ENCODE results near the gene PFN3.

The PFN3 gene

GRCh38 chr5:177403102-177403791 lies 2.8 kb upstream of the PFN3 start:
- H3K4me3 ChIP-seq (replicated peaks; ENCODE audit: insufficient read depth, low read length): peak overlapping the region; percentile 50
- peak; percentile 67 to 71 for DNase-seq (ENCODE audit: low read depth in 1 of 2, low spot score in 1 of 2)
- peak; percentile 33; the same call in 1 of the 2 replicates for TF ChIP-seq POLR2AphosphoS5 (IDR thresholded peaks at IDR 0.05; ENCODE audit: low read depth)
- TF ChIP-seq CTCF (IDR thresholded peaks at IDR 0.05; ENCODE audit: insufficient read depth, low read length): no peak
- TF ChIP-seq GABPA (IDR thresholded peaks at IDR 0.05; ENCODE audit: low read depth): no peak
- TF ChIP-seq REST (IDR thresholded peaks at IDR 0.05; ENCODE audit: insufficient replicate concordance, low read depth): no peak
- TF ChIP-seq SPI1 (IDR thresholded peaks at IDR 0.05; ENCODE audit: borderline replicate concordance, low read depth): no peak
- no peaks in the 10 kb centered on the region for H3K27me3 ChIP-seq (ENCODE audit: insufficient read depth, poor library complexity, severe bottlenecking)
- peak overlapping the region; percentile 75 for H3K27ac ChIP-seq (replicated peaks)

- DNase-seq (ENCODE audit: low read depth in 1 of 2, low spot score in 1 of 2): peak in 1 of 2 experiments; percentile 58
These were observed 2.0 kb upstream of the PFN3 start for GRCh38 chr5:177402271-177403043.

More at GRCh38 chr5:177402271-177403043, 2.0 kb upstream of the PFN3 start:
- peak overlapping the region; percentile 50 for H3K4me3 ChIP-seq (replicated peaks; ENCODE audit: insufficient read depth, low read length)
- H3K27ac ChIP-seq (replicated peaks): no peak overlapping the region
- H3K27me3 ChIP-seq (ENCODE audit: insufficient read depth, poor library complexity, severe bottlenecking): no peaks in the 10 kb centered on the region
- no peak for TF ChIP-seq REST (IDR thresholded peaks at IDR 0.05; ENCODE audit: insufficient replicate concordance, low read depth)
- no peak for TF ChIP-seq SPI1 (IDR thresholded peaks at IDR 0.05; ENCODE audit: borderline replicate concordance, low read depth)
- TF ChIP-seq CTCF (IDR thresholded peaks at IDR 0.05; ENCODE audit: insufficient read depth, low read length): peak; percentile 7
- TF ChIP-seq GABPA (IDR thresholded peaks at IDR 0.05; ENCODE audit: low read depth): no peak
